ENCODE data around the gene CCNI. TPM values are rescaled to one million over a fixed set of nuclear protein-coding genes. Genes with fewer than 3 reads are reported as not detected.

The CCNI gene
- total RNA-seq, 1 donor, result 187 TPM

GRCh38 chr4:77117721-77118120 is 41.9 kb upstream of the CCNI start:
- no peak overlapping the region for H3K4me3 ChIP-seq (ENCODE audit: low read depth, low read length)
- DNase-seq (ENCODE audit: low read depth), result no peak
- TF ChIP-seq, protein P1, sequence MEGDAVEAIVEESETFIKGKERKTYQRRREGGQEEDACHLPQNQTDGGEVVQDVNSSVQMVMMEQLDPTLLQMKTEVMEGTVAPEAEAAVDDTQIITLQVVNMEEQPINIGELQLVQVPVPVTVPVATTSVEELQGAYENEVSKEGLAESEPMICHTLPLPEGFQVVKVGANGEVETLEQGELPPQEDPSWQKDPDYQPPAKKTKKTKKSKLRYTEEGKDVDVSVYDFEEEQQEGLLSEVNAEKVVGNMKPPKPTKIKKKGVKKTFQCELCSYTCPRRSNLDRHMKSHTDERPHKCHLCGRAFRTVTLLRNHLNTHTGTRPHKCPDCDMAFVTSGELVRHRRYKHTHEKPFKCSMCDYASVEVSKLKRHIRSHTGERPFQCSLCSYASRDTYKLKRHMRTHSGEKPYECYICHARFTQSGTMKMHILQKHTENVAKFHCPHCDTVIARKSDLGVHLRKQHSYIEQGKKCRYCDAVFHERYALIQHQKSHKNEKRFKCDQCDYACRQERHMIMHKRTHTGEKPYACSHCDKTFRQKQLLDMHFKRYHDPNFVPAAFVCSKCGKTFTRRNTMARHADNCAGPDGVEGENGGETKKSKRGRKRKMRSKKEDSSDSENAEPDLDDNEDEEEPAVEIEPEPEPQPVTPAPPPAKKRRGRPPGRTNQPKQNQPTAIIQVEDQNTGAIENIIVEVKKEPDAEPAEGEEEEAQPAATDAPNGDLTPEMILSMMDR (IDR thresholded peaks at IDR 0.05; ENCODE audit: insufficient read depth, low read depth, low read length), result no peak

DNA sequence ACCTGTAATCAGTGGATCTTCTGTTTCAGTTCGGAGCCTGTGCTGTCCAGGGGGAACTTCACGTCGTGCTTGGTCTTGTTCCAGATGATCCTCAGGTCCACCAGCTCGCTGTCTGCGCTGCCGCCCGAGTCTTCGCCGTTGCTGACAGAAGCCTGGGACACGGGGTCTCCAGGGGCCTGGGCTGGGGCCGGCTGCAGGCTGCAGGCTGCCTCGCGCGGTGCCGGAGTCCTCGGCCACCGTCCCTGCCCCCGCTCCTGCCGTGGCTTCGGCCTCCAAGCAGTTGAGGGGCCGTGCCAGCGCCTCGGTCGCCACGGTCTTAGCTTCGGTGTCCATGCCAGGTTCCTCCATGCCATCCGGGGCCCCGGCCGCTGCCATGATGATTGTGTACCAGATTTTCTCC is 37.3 kb upstream of the CCNI start:
- TF ChIP-seq, protein P1 (IDR thresholded peaks at IDR 0.05; ENCODE audit: insufficient read depth, low read depth, low read length), result no peak
- DNase-seq (ENCODE audit: low read depth), result no peak
- H3K4me3 ChIP-seq (ENCODE audit: low read depth, low read length), result no peak overlapping the region

DNA sequence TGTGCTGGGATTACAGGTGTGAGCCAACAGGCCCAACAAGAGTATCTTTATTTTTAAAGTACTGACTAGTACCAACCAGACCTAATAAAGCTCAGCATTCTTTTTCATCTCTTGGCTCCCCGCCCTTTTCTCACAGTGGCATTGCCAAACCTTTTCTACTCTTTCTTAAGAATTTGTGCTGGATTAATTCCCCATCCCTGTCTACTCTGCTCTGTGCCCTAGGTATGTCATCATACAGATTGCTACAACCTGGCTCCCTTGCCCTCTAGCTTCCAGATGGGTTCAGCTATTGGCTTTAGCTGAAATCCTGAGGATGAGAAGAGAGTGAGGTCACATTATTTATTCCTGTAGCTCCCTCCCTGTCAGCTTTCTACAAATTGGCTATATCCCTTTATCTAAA is 34.9 kb upstream of the CCNI start:
- no peak for DNase-seq (ENCODE audit: low read depth)
- TF ChIP-seq, protein P1 (IDR thresholded peaks at IDR 0.05; ENCODE audit: insufficient read depth, low read depth, low read length), result no peak
- H3K4me3 ChIP-seq (ENCODE audit: low read depth, low read length), result no peak overlapping the region

DNA sequence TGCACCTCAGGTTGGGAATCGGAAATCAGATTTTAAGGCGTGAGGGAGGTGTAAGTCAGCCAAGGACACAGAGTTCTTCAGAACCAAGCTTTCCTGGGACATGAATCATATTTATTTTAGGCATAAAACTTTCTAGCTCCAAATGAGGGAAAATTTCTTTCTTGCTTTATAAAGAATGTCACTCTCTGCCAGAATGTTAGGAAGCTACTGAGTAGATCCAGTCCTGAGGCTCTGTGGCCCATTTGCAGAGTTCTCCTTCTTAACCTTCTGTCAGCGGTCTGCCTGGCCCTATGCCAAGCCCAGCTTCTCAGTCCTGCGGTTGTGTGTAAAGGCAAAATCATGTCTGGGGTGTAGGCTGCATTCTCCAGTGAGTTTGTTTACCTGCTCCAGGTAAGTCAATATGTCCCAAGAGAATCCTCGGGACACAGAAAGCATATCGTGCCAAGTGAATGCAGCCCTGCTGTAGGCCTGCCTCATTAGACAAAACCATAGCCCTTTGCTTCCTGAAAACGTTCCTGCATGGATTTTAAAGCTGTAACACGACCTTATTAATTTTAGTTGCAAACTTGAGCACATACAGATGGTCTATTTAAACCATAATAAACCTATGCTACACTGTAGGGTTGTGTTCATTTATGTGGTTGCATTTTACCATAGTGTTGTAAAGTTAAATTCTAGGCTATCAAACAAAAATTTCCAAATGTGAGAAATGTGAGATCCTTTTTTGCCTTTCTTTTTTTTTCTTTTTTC is 29.2 kb upstream of the CCNI start:
- DNase-seq (ENCODE audit: low read depth), result peak; percentile 40

DNA sequence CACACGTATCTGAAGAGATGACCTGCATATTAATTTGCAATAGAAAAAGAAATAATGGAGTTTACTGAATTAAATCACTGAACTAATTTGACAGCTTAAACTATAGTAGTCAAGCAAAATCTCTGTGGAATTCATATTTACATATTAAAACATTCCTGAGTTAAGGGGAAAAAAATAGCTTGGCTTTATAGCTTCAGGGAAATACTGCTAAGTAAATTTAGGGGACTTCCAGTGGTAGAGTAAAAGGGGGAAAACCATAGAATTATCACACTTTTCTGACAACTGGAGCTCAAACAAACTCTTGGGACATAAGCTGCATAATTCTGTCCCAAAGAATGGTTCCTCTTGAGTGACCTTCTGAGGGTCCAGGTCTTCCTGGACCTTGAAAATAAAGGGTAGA is 28.6 kb upstream of the CCNI start:
- no peak for DNase-seq (ENCODE audit: low read depth)
- TF ChIP-seq, protein P1 (IDR thresholded peaks at IDR 0.05; ENCODE audit: insufficient read depth, low read depth, low read length), result no peak
- no peak overlapping the region for H3K4me3 ChIP-seq (ENCODE audit: low read depth, low read length)

More for the DNA sequence above, 29.2 kb upstream of the CCNI start:
- TF ChIP-seq, protein P1 (IDR thresholded peaks at IDR 0.05; ENCODE audit: insufficient read depth, low read depth, low read length), result no peak
- no peak overlapping the region for H3K4me3 ChIP-seq (ENCODE audit: low read depth, low read length)

DNA sequence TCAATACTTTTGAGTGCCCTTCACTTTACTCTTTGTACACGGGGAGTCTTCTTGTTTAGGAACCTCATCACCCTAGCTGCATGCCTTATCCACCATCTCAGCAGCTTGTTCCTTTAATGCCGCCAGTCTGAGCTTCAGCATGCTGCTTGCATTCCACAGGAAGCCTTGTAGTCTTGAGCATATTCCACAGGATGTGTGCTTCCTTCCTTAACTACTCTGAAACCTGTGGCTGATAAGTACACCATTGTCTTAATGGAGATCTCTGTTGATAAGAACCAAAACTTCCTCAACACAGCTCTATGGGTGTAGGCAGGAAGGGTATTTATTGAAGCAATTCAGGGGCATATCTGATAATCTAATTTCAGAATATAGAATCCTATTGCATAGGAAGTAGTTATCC is 24.4 kb upstream of the CCNI start:
- TF ChIP-seq, protein P1 (IDR thresholded peaks at IDR 0.05; ENCODE audit: insufficient read depth, low read depth, low read length), result no peak
- no peak overlapping the region for H3K4me3 ChIP-seq (ENCODE audit: low read depth, low read length)
- DNase-seq (ENCODE audit: low read depth), result no peak

DNA sequence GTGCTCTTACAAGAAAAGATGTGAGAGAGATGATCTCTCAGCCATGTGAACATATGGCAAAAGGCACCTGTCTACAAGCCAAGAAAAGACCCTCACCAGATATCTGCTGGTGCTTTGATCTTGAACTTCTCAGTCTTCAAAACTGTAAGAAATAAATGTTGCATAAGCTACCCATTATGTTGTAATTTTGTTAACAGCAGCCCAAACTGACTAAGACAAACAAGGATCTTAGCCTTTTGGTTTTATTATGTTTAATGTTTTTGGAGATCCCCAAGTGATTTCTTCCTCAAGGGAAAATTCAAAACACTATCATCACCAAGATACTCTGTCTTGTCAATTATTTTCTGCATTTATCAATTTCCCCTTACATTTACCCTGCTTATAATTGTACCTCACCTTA is 21.8 kb upstream of the CCNI start:
- TF ChIP-seq, protein P1 (IDR thresholded peaks at IDR 0.05; ENCODE audit: insufficient read depth, low read depth, low read length), result no peak
- DNase-seq (ENCODE audit: low read depth), result no peak
- no peak overlapping the region for H3K4me3 ChIP-seq (ENCODE audit: low read depth, low read length)
